GM18526 (cell line): ENCODE results near the gene FHIT.

Experiments used
- POLR2A ChIP-seq: IDR thresholded peaks from 3 replicates; pipeline ENCODE4 v1.6.1; 2011; ENCODE audit not compliant: insufficient read length; ENCODE audit errors: extremely low read depth

The FHIT gene

DNA sequence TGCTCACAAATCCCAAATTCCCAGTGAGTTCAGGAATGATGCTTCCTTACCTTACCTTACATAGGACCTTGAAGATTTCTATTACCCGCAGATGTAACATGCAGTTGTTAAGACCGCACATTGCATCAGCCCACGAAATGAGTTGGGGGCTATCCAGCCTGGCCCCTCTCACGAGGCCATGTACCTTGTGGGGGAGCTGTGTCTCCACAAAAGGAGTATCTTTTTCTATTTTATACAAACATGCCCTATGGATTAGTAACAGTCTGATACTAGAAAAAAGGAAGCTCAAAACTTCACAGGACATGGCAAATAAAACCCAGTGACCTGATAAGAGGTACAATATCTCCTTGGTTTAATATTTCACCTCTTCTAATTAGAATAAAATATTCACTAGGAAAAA is 1114.7 kb downstream of the FHIT start:
- no peak for TF ChIP-seq POLR2A

DNA sequence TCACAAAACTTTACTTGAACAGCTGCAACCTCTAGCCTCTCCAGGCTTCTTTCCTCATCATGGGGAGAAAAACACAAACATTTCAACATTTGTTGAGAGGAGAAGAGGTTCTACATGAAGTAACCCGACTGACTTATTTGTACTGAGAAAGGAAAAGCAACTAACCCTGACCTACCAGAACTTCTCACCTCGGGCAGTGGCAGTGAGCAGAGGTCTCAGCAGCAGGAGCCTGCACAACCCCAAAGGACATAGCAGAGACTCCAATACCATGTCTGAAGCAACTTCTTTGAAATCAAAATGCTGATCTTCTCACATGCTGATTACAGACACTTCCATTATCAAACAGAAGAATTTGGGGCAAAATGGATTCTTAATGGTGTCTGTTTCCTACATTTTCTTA is 1115.8 kb downstream of the FHIT start:
- TF ChIP-seq POLR2A = no peak

DNA sequence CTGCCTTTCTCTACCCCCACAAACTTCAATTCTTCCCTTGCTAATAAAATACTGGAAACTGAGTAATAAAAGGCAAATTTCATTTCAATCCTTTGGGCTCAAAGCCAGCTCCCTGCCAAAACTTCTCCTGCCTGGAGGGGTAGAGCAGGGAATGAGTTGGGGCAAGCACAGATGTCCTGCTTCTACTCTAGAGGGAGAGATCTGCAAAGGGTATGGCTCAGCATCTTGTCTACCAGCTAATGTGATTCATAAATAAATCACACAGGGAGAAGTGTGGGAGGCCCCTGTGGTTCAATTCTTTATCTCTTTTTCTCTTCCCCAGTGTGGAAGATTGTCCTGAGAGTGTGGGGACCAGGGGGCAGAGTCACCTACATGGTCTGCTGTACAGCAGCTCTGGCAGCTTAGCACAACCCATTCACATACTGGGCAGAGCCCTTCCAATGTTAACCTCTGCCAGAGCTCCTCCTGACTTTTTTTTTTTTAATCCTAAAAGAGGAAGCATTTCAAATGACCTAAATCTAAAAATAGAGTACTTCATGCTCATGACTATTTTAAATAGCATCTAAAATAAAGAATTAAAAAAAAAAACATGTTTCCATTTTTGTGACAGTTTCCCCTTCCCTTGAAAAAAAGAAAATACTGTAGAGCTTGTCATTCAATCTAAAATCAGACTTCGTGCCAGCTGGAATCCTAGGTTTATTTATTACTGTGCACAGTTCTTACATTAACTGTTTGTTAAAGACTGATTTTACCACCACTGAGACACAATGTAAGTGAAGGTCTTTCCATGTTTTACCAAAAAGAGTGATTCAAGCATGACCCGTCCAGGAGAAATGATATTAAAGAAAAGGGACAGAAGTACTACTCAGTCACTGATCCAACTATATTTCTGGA is 1117.7 kb downstream of the FHIT start:
- TF ChIP-seq POLR2A = no peak

DNA sequence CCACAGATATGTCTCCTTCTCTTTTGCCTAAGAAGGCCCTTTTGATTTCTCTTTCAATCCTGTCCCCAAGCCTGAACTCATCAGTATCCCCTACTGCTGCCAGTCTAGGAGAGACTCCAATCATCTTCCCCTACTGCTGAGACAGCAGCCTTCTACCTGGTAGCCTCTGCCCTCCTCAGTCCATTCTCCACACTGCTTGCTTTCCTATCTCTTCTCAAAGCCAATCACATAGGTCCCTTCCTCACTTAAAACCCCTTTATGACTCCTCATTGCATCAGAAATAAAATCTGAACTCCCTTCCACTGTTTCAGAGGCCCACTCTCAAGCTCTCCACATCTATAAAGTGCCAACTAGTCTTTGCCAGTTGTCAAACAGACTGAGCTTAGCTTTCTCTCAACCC is 1119.6 kb downstream of the FHIT start:
- TF ChIP-seq POLR2A = no peak

DNA sequence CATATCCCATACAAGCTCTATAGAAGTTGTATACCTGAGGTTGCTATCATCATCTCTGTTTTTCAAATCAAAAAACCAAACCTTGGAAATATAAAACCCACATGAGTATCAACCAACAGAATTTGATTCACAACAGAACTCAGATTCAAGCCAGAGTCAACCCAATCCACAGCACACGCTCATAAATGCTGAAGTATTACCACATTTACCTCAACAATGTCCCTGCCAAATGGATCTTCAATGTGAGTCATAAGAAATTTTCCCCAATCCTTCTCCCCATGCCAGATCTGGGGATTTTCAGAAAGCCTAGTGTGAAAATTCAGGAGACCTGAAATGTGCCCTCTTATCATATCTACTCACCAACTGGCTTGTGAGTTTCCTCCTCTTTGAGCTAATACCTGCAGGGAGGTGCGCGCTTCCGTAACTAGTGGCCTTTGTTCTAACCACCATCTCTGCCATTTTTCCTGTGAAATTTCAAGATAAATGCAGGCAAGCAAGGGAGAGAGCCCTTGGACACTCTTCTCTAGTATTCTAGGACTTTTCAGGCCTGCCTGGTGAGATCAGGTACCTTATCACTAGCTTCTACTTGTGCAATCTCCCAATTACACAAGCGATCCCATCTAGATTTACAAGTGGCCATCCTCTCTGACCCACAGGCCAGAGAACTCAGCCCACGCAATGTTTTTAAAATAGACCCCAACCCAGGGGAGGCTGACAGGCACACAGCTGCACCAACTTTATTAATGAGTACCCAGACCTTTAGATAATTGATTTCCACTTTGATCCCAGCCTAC is 1124.5 kb downstream of the FHIT start:
- TF ChIP-seq POLR2A = no peak

DNA sequence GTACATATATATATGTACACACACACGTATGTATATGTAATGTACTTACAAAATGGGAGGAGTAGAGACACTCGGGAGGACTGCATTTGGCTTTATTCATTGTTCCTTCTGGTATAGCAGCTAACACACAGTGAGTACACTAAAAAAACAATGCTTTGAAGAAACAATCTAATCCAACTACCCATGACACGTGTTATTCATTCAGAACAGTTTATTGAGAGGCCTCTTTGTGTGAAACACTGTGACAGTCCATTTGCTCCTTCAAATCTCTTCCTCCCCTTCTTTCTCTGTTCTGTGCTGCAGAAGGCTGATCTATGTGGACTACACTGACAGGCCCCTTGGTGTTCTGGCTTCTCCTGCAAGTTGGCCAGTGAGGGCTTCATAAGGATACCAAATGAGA is 1125.6 kb downstream of the FHIT start:
- no peak for TF ChIP-seq POLR2A

DNA sequence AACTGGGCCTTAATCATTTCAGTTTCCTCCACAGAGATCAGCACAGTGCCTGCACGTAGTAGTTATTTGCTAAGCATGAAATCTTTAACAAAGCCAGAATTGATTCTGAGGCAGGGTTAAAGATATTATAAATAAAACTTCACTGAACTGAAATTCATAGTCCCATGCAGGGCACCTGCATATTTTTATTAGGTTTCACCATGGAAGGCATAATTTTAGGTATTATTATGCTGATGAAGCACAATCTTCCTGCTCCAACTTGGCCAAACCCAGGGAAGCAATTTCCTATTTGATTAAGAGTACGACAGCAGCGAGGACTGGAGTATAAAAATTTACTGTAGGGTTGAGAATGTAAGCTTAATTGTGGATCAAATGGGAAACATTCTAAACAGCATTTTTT is 1131.0 kb downstream of the FHIT start:
- no peak for TF ChIP-seq POLR2A

DNA sequence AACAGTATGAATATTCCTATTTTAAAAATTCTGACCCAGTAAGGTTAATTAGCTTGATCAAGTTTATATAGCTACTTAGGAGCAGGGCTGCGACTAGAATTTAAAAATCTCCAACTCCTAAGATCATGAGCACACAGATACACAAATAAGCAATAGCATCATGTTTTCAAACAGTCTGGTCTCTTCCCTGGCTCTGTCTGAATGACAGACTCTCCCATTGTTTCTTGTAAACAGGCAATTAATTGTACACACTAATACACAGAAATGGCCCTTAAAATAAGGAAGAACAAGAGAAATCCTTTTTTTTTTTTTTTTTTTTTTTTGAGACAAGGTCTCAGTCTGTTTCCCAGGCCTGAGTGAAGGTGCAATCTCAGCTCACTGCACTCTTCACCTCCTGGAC is 1137.1 kb downstream of the FHIT start:
- no peak for TF ChIP-seq POLR2A

DNA sequence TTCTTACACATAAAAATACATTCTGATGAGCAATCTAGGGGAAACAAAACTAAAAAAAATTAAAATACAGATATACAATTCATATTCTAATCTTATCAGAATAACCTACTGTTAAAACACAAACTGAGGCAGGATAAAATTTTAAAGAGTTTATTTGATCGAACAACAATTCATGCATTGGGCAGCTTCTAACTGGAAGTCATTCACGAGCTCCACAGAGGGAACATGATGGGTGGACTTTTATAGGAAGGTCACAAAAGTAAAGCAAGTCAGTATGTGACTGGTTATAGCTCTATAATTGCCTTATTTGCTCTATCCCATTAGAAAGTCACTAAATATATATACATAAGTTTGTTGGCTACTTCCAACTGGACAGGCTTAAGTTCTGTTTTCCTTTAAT is 1144.0 kb downstream of the FHIT start:
- no peak for TF ChIP-seq POLR2A

DNA sequence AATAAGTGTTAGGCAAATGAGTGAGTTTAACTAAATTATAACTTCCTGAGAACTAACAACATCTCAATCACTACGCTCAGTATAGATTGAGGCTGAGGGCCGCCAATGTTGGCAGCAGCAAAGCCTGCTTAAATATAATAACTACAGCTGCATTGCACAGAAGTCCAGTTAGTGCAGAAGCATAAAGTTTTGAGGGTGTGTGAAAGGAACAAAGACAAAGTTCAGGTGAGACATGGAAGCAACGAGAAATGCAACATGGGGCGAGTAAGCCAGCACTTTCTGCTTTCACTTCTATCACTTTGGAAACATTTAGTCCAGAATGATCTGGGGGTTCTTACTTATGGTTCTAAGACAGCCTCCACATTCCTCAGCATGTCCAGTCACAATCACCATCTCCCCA is 1149.1 kb downstream of the FHIT start:
- TF ChIP-seq POLR2A = no peak

DNA sequence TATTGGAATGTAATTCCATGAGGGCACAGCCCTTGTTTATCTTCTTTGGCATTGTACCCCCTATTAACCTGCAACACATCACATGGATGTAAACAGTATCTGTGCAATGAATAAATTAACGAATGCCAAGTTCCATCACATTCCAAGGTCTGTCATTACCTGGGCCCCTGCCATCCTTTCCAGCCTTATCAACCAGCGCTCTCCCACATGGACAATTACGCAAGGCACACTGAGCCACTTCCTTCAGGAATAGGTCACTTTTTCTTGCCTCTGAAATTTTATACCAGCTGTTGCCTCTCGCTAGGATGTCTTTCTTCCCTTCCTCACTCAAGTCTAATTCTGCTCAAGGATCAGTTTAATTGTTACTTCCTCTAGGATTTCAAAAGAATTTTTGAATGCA is 1149.6 kb downstream of the FHIT start:
- no peak for TF ChIP-seq POLR2A

DNA sequence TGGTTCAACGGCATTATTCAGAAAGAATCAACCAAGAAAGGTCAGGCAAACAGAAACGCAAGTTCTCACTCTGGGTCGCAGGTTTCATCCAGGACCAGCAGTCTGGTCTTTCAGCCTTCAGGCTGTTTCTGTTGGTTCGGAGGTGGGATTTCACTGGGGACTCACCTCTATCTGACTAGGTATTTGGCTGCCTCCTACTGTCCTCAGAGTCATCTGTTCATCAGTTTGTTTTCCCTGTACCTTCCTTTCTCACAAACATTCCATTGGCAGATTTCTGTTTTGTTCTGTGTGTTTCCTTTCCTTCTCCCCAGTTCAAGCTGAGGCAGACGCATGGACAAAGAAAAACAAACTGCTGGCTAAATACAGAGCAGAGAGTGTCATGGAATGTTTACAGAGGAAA is 1154.8 kb downstream of the FHIT start:
- TF ChIP-seq POLR2A = no peak

DNA sequence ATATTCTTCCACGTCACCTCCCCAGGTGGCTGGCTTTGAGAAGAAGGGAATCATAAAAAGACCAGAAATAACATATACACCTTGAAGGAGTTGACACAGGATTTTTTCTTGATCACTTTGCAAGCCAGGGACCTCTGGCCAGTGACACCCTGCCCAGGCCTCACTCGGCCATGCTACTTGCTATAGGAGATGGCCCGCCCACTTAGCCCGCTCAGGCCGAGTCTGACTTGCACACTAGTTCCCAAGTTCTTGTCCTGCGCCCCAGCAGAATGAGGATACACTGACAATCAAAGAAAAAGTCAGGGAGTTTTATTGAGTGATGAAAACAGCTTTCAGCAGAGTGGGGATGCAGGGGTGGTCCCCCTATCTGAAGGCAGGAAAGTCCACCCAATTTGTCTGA is 1155.3 kb downstream of the FHIT start:
- no peak for TF ChIP-seq POLR2A

DNA sequence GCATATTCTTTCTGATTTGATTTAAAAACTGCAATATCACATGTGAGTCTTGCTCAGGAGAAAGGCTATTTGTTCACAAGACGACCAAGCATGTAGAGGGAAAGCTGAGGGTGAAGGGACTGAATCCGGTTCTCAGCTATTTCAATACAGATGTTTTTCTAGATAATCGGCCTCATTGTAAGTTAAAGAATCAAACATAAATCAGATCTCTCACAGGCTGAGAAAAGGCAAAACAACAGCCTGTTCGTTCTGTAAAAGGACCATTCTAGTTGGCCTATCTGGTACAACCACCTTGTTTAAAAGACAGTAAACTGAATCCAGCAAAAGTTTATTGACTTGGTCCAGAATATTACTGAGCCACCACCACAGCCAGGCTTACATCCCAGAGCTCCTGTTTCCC is 1155.7 kb downstream of the FHIT start:
- no peak for TF ChIP-seq POLR2A

DNA sequence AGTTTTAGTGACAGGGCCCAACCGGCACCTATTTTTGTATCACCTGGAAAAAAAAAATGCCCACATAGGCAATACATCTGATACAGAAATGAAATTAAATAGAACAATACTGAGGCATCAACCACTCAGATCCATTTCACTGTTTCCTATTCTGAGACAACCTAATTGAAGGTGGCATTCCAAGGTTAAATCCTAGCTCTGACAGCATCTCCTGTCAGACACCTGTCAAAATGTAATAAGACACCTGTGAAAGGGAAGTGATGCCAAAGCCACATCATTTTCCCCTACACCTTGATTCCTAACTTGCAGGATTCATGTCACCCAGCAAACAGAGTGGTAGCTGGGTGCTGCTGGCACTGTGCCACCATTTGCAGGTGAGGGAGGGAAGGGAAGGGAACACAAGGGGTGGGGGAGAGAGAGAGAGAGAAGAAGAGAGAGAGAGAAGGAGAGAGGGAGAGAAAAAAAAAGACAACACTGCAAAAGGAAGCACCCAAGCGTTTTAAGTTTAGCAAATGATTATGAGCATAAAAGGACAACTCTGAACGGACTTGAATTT is 1156.8 kb downstream of the FHIT start:
- no peak for TF ChIP-seq POLR2A

DNA sequence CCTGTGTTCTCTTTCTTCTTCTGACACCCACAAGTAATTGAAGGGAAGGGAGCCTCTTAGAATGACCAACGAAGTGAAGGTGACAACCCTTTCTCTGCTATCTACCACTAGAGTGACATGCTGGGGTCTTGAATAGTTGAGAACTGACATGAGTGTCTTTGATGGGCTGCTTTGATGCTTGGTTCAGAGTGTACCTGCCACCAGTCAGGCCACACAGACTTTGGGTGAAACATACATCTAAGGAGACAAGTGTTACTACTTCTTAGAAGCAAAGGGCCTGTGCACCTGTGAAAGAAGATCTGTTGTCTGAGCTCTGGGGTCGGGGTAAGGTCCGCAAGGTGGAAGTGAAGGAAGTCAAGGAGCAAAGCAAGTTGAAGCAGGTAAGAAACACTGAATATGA is 1160.7 kb downstream of the FHIT start:
- no peak for TF ChIP-seq POLR2A
